GM12878 (cell line): ENCODE data around the gene ABCG5. TPM values are rescaled to one million over a fixed set of nuclear protein-coding genes. Genes with fewer than 3 reads are reported as not detected.

Experiments used
- ATAC-seq: fragments of 200-7000 bp; cut with Tn5 transposase; 3 replicates; pipeline ENCODE4 v1.9.1; 2020; ENCODE audit warnings: mild to moderate bottlenecking, moderate library complexity
- BruUV-seq: library from RNA; stranded (reverse); fragments of 400-500 nt; replicated peaks from 2 replicates; lab custom pipeline; 2021; lab: Mats Ljungman, UMichigan
- CTCF ChIA-PET: fragments of 300-600 bp; sonication (Branson Sonifier 250); formaldehyde crosslinking; extraction: SDS; loops from one replicate; lab custom pipeline; 2021; ENCODE audit warnings: inconsistent platforms; lab: Yijun Ruan, JAX
- POLR2A ChIA-PET: fragments of 350-600 bp; formaldehyde crosslinking; extraction: SDS; loops from one replicate; lab custom pipeline; 2021; ENCODE audit warnings: inconsistent platforms; lab: Charles Lee
- RAD21 ChIA-PET: fragments of 300-600 bp; sonication (Branson Sonifier 250); formaldehyde crosslinking; loops from one replicate; lab custom pipeline; 2023; ENCODE audit warnings: antibody characterized with exemption; ENCODE audit not compliant: unreplicated experiment; lab: Charles Lee
- SMC1A ChIA-PET: fragments of 300-600 bp; sonication (Branson Sonifier 250); formaldehyde crosslinking; loops from one replicate; lab custom pipeline; 2023; ENCODE audit not compliant: unreplicated experiment, uncharacterized antibody; lab: Charles Lee
- DNase-seq: peaks from one replicate; pipeline ENCODE4 v3.0.0-alpha.2; 2011; ENCODE audit warnings: low read depth, low spot score
- FAIRE-seq: peaks from 3 replicates; lab custom pipeline; 2011; peaks lifted over from hg19 to GRCh38; lab: Jason Lieb, UNC
- H2AFZ ChIP-seq: 2 replicates; pipeline ENCODE4 v1.6.0; 2011; ENCODE audit warnings: low read depth, low read length, control low read depth; ENCODE audit not compliant: control insufficient read depth
- H3K27ac ChIP-seq: 2 replicates; pipeline ENCODE4 v1.5.1; 2011; ENCODE audit warnings: control low read depth; ENCODE audit not compliant: control insufficient read depth, insufficient read depth
- H3K27me3 ChIP-seq, 2 experiments: replicated peaks in 1 of 2; 2 replicates each; pipeline versions ENCODE4 v1.6.0 to v1.6.1; 2011; ENCODE audit warnings: low read length in 1 of 2; ENCODE audit not compliant: control insufficient read depth in 2 of 2, insufficient read depth in 2 of 2
- H3K36me3 ChIP-seq, 2 experiments: 2 replicates each; pipeline ENCODE4 v1.5.1; 2011; ENCODE audit warnings: low read length in 1 of 2; ENCODE audit not compliant: control insufficient read depth in 2 of 2, insufficient read depth in 2 of 2
- H3K4me1 ChIP-seq: 2 replicates; pipeline ENCODE4 v1.6.1; 2011; ENCODE audit warnings: mild to moderate bottlenecking, low read length, moderate library complexity, mixed read lengths; ENCODE audit not compliant: control insufficient read depth, insufficient read depth
- H3K4me2 ChIP-seq: 2 replicates; pipeline ENCODE4 v1.6.0; 2011; ENCODE audit warnings: control low read depth; ENCODE audit not compliant: control insufficient read depth, insufficient read depth
- H3K4me3 ChIP-seq: fragments of 200-600 bp; sonication (generic); 2 replicates; pipeline ENCODE4 v1.5.1; 2016
- H3K79me2 ChIP-seq: 2 replicates; pipeline ENCODE4 v1.6.0; 2011; ENCODE audit warnings: low read length; ENCODE audit not compliant: control insufficient read depth, insufficient read depth
- H3K9ac ChIP-seq: 2 replicates; pipeline ENCODE4 v1.8.0; 2011; ENCODE audit warnings: low read length, control low read depth, mixed read lengths; ENCODE audit not compliant: control insufficient read depth, insufficient read depth
- H3K9me3 ChIP-seq: replicated peaks from 3 replicates; pipeline ENCODE4 v1.5.1; 2011; ENCODE audit warnings: mild to moderate bottlenecking, low read length; ENCODE audit not compliant: control insufficient read depth, insufficient read depth
- H4K20me1 ChIP-seq: 2 replicates; pipeline ENCODE4 v1.6.0; 2011; ENCODE audit not compliant: control insufficient read depth, insufficient read depth
- CBFB ChIP-seq: IDR thresholded peaks from 2 replicates; pipeline ENCODE4 v1.6.1; 2016; ENCODE audit warnings: antibody characterized with exemption, low read depth
- CEBPB ChIP-seq, 2 experiments: fragments of 150-350 bp in 1 of 2; IDR thresholded peaks; 2 replicates each; pipeline ENCODE4 v1.6.1; 2012 to 2014; ENCODE audit warnings: low read depth in 2 of 2, low read length in 2 of 2, borderline replicate concordance in 1 of 2, inconsistent platforms in 1 of 2
- CHD1 ChIP-seq: IDR thresholded peaks from 2 replicates; pipeline ENCODE4 v1.6.1; 2012; ENCODE audit warnings: low read depth, low read length, improper control_type of control experiment
- KLF5 ChIP-seq: fragments of 450-650 bp; IDR thresholded peaks from 2 replicates; pipeline ENCODE4 v1.6.1; 2014; ENCODE audit warnings: mild to moderate bottlenecking; ENCODE audit not compliant: partially characterized antibody
- LARP7 ChIP-seq: fragments of 450-650 bp; IDR thresholded peaks from 2 replicates; pipeline ENCODE4 v1.6.1; 2017; ENCODE audit warnings: mild to moderate bottlenecking
- MEF2B ChIP-seq: fragments of 450-650 bp; IDR thresholded peaks from 2 replicates; pipeline ENCODE4 v1.6.1; 2018; ENCODE audit warnings: mild to moderate bottlenecking, moderate library complexity; ENCODE audit not compliant: partially characterized antibody, poor library complexity, severe bottlenecking
- NFYB ChIP-seq: IDR thresholded peaks from 2 replicates; pipeline ENCODE4 v1.6.1; 2011; ENCODE audit warnings: low read depth, mild to moderate bottlenecking, low read length, improper control_type of control experiment, moderate library complexity; ENCODE audit not compliant: insufficient read depth
- NR2C1 ChIP-seq: fragments of 450-650 bp; IDR thresholded peaks from 2 replicates; pipeline ENCODE4 v1.6.1; 2017; ENCODE audit warnings: antibody characterized with exemption, mild to moderate bottlenecking, moderate library complexity
- NR2C2 ChIP-seq: IDR thresholded peaks from 2 replicates; pipeline ENCODE4 v1.6.1; 2011; ENCODE audit warnings: borderline replicate concordance, low read depth; ENCODE audit not compliant: control insufficient read depth, insufficient read length
- NRF1 ChIP-seq: conservative IDR thresholded peaks from 2 replicates; pipeline ENCODE4 v1.6.1; 2011; ENCODE audit warnings: mild to moderate bottlenecking, low read depth, low read length, improper control_type of control experiment
- PAX8 ChIP-seq: fragments of 450-650 bp; IDR thresholded peaks from 2 replicates; pipeline ENCODE4 v1.6.1; 2017; ENCODE audit warnings: mild to moderate bottlenecking, moderate library complexity
- POLR2AphosphoS2 ChIP-seq: IDR thresholded peaks from 2 replicates; pipeline ENCODE4 v1.6.1; 2011; ENCODE audit warnings: low read depth, mild to moderate bottlenecking, low read length, improper control_type of control experiment, moderate library complexity
- RCOR1 ChIP-seq: conservative IDR thresholded peaks from 2 replicates; pipeline ENCODE4 v1.6.1; 2012; ENCODE audit warnings: low read depth, low read length, improper control_type of control experiment
- SIX5 ChIP-seq: IDR thresholded peaks from 2 replicates; pipeline ENCODE4 v1.6.1; 2011; ENCODE audit warnings: mild to moderate bottlenecking, low read depth, low read length, moderate library complexity; ENCODE audit not compliant: severe bottlenecking
- TCF12 ChIP-seq: IDR thresholded peaks from 2 replicates; pipeline ENCODE4 v1.6.1; 2011; ENCODE audit warnings: low read depth, mild to moderate bottlenecking, low read length
- ZNF207 ChIP-seq: fragments of 450-650 bp; IDR thresholded peaks from 2 replicates; pipeline ENCODE4 v1.6.1; 2014; ENCODE audit warnings: antibody characterized with exemption, mild to moderate bottlenecking, borderline replicate concordance
- ZNF24 ChIP-seq: fragments of 450-650 bp; IDR thresholded peaks from 2 replicates; pipeline ENCODE4 v1.6.1; 2017; ENCODE audit warnings: antibody characterized with exemption, mild to moderate bottlenecking
- WGBS: methylation state at CpG from one replicate; pipeline ENCODE4 v1.1.6; 2016; ENCODE audit warnings: low lambda C conversion rate; ENCODE audit not compliant: insufficient replicate concordance, insufficient coverage; ENCODE audit errors: missing lambda C conversion rate; 5-methylcytosine and 5-hydroxymethylcytosine counted together
- in situ Hi-C: fragments of 300-500 bp; cut with MboI; formaldehyde crosslinking; loops from 9 replicates; pipeline ENCODE4 v1.14.3; 2018; ENCODE audit warnings: mixed read lengths
- intact Hi-C: fragments of 100-400 bp; cut with micrococcal nuclease; formaldehyde crosslinking; loops from one replicate; pipeline ENCODE4 v1.14.2; 2022; ENCODE audit not compliant: unreplicated experiment
- polyA plus RNA-seq, 11 experiments: library from polyadenylated mRNA; depleted of rRNA in 4 of 11; unstranded in 6 of 11; stranded (reverse) in 5 of 11; fragments of >200 nt; fragmentation: Nextera tagmentation in 4 of 11; fragmentation: Illumina TruSeq in 1 of 11; extraction: Ambion mirVana in 4 of 11; extraction: Trizol in 1 of 11; gene quantifications; 1 replicate in 1 of 11; 2 replicates in 10 of 11; pipeline versions ENCODE4 v1.2.1 to v1.2.3, GENCODE V29; 2011 to 2016; ENCODE audit warnings: inconsistent platforms in 2 of 11, missing spikeins in 2 of 11, low read depth in 1 of 11
- total RNA-seq, 4 experiments: library from RNA; depleted of rRNA in 3 of 4; stranded (reverse); fragments of >200 nt in 3 of 4; fragmentation: Illumina TruSeq in 1 of 4; extraction: Trizol in 1 of 4; gene quantifications; 2 replicates each; pipeline versions ENCODE4 v1.2.1 to v1.2.3, GENCODE V29; 2013 to 2021
- TF ChIP-seq, protein P1 (sequence below): fragments of 450-650 bp; IDR thresholded peaks from 2 replicates; pipeline ENCODE4 v1.6.1; 2017; ENCODE audit warnings: mild to moderate bottlenecking, moderate library complexity
- TF ChIP-seq, protein P2 (sequence below): fragments of 450-650 bp; IDR thresholded peaks from 2 replicates; pipeline ENCODE4 v1.6.1; 2017; ENCODE audit warnings: low read depth, mild to moderate bottlenecking, moderate library complexity

ABCG5 gene
- total and polyA plus RNA-seq, 10 of the 15 experiments (the other 5 are each of a cell fraction or from before 2014, with no cell fraction given) = not detected

DNA sequence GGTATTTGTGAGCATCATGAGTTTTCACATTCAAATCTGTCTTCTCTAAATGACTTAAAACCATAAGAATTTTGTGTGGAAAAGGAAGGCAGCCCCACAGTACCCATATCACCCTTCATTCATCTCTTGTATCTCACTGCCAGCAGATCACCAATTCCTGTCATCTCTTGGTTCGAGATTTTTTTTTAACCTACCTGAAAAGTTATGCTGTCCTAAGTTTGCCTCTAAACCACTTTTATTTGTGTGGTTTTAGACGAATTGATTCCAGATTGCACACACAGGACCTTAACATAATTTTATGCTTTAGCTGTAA is 32.0 kb downstream of the ABCG5 start:
- Histone ChIP-seq H3K4me3 (no peak overlapping the region), H3K4me1 (no peaks in the 10 kb centered on the region), H2AFZ (no peak overlapping the region), H3K4me2 (no peak overlapping the region), H3K27ac (no peak overlapping the region), H3K9ac (no peak overlapping the region), H3K27me3 (no peaks in the 10 kb centered on the region), H4K20me1 (no peaks in the 10 kb centered on the region), H3K9me3 (no peaks in the 10 kb centered on the region), H3K36me3 (no peaks in the 10 kb centered on the region; a peak in 1 of 4 replicates), H3K79me2 (no peaks in the 10 kb centered on the region)
- intact Hi-C loops = no loop called here
- CTCF ChIA-PET = no interaction called here
- POLR2A ChIA-PET = no interaction called here
- no peak for FAIRE-seq
- no peak for ATAC-seq
- SMC1A ChIA-PET = no interaction called here
- no peak for TF ChIP-seq NR2C2
- TF ChIP-seq MEF2B = no peak
- TF ChIP-seq CHD1 = no peak
- no peak for TF ChIP-seq ZNF207
- no peak for TF ChIP-seq ZNF24
- no peak for TF ChIP-seq RCOR1
- no peak for TF ChIP-seq LARP7
- TF ChIP-seq NRF1 = no peak
- TF ChIP-seq TCF12 = no peak
- TF ChIP-seq CEBPB (IDR thresholded peaks at IDR 0.05; ENCODE audit: borderline replicate concordance in 1 of 2, low read depth in 2 of 2, low read length in 2 of 2) = no peak
- TF ChIP-seq, protein P1, sequence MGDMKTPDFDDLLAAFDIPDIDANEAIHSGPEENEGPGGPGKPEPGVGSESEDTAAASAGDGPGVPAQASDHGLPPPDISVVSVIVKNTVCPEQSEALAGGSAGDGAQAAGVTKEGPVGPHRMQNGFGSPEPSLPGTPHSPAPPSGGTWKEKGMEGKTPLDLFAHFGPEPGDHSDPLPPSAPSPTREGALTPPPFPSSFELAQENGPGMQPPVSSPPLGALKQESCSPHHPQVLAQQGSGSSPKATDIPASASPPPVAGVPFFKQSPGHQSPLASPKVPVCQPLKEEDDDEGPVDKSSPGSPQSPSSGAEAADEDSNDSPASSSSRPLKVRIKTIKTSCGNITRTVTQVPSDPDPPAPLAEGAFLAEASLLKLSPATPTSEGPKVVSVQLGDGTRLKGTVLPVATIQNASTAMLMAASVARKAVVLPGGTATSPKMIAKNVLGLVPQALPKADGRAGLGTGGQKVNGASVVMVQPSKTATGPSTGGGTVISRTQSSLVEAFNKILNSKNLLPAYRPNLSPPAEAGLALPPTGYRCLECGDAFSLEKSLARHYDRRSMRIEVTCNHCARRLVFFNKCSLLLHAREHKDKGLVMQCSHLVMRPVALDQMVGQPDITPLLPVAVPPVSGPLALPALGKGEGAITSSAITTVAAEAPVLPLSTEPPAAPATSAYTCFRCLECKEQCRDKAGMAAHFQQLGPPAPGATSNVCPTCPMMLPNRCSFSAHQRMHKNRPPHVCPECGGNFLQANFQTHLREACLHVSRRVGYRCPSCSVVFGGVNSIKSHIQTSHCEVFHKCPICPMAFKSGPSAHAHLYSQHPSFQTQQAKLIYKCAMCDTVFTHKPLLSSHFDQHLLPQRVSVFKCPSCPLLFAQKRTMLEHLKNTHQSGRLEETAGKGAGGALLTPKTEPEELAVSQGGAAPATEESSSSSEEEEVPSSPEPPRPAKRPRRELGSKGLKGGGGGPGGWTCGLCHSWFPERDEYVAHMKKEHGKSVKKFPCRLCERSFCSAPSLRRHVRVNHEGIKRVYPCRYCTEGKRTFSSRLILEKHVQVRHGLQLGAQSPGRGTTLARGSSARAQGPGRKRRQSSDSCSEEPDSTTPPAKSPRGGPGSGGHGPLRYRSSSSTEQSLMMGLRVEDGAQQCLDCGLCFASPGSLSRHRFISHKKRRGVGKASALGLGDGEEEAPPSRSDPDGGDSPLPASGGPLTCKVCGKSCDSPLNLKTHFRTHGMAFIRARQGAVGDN = no peak
- TF ChIP-seq SIX5 = no peak
- TF ChIP-seq NR2C1 = no peak
- TF ChIP-seq, protein P2, sequence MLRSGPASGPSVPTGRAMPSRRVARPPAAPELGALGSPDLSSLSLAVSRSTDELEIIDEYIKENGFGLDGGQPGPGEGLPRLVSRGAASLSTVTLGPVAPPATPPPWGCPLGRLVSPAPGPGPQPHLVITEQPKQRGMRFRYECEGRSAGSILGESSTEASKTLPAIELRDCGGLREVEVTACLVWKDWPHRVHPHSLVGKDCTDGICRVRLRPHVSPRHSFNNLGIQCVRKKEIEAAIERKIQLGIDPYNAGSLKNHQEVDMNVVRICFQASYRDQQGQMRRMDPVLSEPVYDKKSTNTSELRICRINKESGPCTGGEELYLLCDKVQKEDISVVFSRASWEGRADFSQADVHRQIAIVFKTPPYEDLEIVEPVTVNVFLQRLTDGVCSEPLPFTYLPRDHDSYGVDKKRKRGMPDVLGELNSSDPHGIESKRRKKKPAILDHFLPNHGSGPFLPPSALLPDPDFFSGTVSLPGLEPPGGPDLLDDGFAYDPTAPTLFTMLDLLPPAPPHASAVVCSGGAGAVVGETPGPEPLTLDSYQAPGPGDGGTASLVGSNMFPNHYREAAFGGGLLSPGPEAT = no peak
- no peak for TF ChIP-seq PAX8
- no peak for TF ChIP-seq CBFB
- no peak for TF ChIP-seq POLR2AphosphoS2
- no peak for TF ChIP-seq NFYB
- no peak for TF ChIP-seq KLF5
- RAD21 ChIA-PET = no interaction called here
- 59% methylated on average over 2 of the region's 2 CpGs for WGBS
- no TSS peak for BruUV-seq
- no peak for DNase-seq
- in situ Hi-C loops = no loop called here
